HEK293 (cell line): Measurements from ENCODE around the gene CBX3.

ENCODE experiments used
- CTCF ChIA-PET: fragments of 350-600 bp; formaldehyde crosslinking; extraction: SDS; loops from one replicate; lab custom pipeline; 2021; ENCODE audit warnings: antibody characterized with exemption; lab: Yijun Ruan, JAX
- POLR2A ChIA-PET: fragments of 300-600 bp; formaldehyde crosslinking; extraction: SDS; loops from one replicate; lab custom pipeline; 2020; ENCODE audit warnings: antibody characterized with exemption, inconsistent platforms; lab: Yijun Ruan, JAX
- H3K27ac ChIP-seq: fragments of 200-500 bp; sonication (Bioruptor generic); 2 replicates; pipeline ENCODE4 v1.5.1; 2014; ENCODE audit warnings: low read depth, low read length, control low read depth, inconsistent platforms; ENCODE audit errors: extremely low read depth
- H3K36me3 ChIP-seq, 2 experiments: fragments of 200-500 bp in 1 of 2; sonication (Bioruptor generic) in 1 of 2; 1 replicate in 1 of 2; 2 replicates in 1 of 2; pipeline ENCODE4 v1.5.1; 2014 to 2017; ENCODE audit warnings: inconsistent platforms in 2 of 2, low read length in 2 of 2; ENCODE audit not compliant: control insufficient read depth in 2 of 2, insufficient read depth in 1 of 2
- H3K4me1 ChIP-seq: fragments of 200-500 bp; sonication (Bioruptor generic); 2 replicates; pipeline ENCODE4 v1.5.1; 2014; ENCODE audit warnings: mild to moderate bottlenecking, low read length, inconsistent platforms; ENCODE audit not compliant: control insufficient read depth, insufficient read depth
- H3K4me3 ChIP-seq: 2 replicates; pipeline ENCODE4 v1.5.1; 2011; ENCODE audit warnings: low read depth, mild to moderate bottlenecking, control low read depth, low read length, moderate library complexity
- H3K9me3 ChIP-seq: fragments of 200-500 bp; sonication (Bioruptor generic); 2 replicates; pipeline ENCODE4 v1.5.1; 2014; ENCODE audit warnings: low read depth, low read length, inconsistent platforms; ENCODE audit not compliant: control insufficient read depth, insufficient read depth
- HIC1 ChIP-seq: fragments of 450-650 bp; formaldehyde crosslinking; IDR thresholded peaks from 2 replicates; pipeline ENCODE4 v1.5.1; 2016; ENCODE audit warnings: missing biosample characterization, missing genetic modification characterization
- SCRT1 ChIP-seq: fragments of 450-650 bp; formaldehyde crosslinking; IDR thresholded peaks from 2 replicates; pipeline ENCODE4 v1.5.1; 2016; ENCODE audit warnings: missing biosample characterization, missing genetic modification characterization, borderline replicate concordance
- SCRT2 ChIP-seq: fragments of 450-650 bp; formaldehyde crosslinking; IDR thresholded peaks from 2 replicates; pipeline ENCODE4 v1.5.1; 2016; ENCODE audit warnings: missing biosample characterization, missing genetic modification characterization
- SP7 ChIP-seq: fragments of 450-650 bp; formaldehyde crosslinking; IDR thresholded peaks from 2 replicates; pipeline ENCODE4 v1.5.1; 2016; ENCODE audit warnings: missing biosample characterization, missing genetic modification characterization
- TRIM28 ChIP-seq: IDR thresholded peaks from 2 replicates; pipeline ENCODE4 v1.6.1; 2011; ENCODE audit warnings: low read length, control low read depth, borderline replicate concordance
- ZBTB17 ChIP-seq: fragments of 450-650 bp; formaldehyde crosslinking; IDR thresholded peaks from 2 replicates; pipeline ENCODE4 v1.5.1; 2016; ENCODE audit warnings: missing biosample characterization, missing genetic modification characterization
- ZBTB6 ChIP-seq: fragments of 450-650 bp; formaldehyde crosslinking; IDR thresholded peaks from 2 replicates; pipeline ENCODE4 v1.5.1; 2017; ENCODE audit warnings: missing biosample characterization, missing genetic modification characterization
- ZEB2 ChIP-seq: fragments of 450-650 bp; formaldehyde crosslinking; IDR thresholded peaks from 2 replicates; pipeline ENCODE4 v1.5.1; 2016; ENCODE audit warnings: missing biosample characterization, missing genetic modification characterization
- ZFP41 ChIP-seq: fragments of 450-650 bp; formaldehyde crosslinking; IDR thresholded peaks from 2 replicates; pipeline ENCODE4 v1.5.1; 2016; ENCODE audit warnings: missing biosample characterization, missing genetic modification characterization, borderline replicate concordance
- ZFP69B ChIP-seq: fragments of 450-650 bp; formaldehyde crosslinking; IDR thresholded peaks from 2 replicates; pipeline ENCODE4 v1.5.1; 2016; ENCODE audit warnings: missing biosample characterization, missing genetic modification characterization
- ZNF10 ChIP-seq: fragments of 450-650 bp; formaldehyde crosslinking; IDR thresholded peaks from 2 replicates; pipeline ENCODE4 v1.5.1; 2017; ENCODE audit warnings: missing biosample characterization, missing genetic modification characterization
- ZNF112 ChIP-seq: fragments of 450-650 bp; formaldehyde crosslinking; IDR thresholded peaks from 2 replicates; pipeline ENCODE4 v1.5.0; 2017; ENCODE audit warnings: missing biosample characterization, missing genetic modification characterization
- ZNF114 ChIP-seq: fragments of 450-650 bp; formaldehyde crosslinking; IDR thresholded peaks from 2 replicates; pipeline ENCODE4 v1.5.0; 2017; ENCODE audit warnings: missing biosample characterization, missing genetic modification characterization
- ZNF157 ChIP-seq: fragments of 450-650 bp; formaldehyde crosslinking; IDR thresholded peaks from 2 replicates; pipeline ENCODE4 v1.5.1; 2016; ENCODE audit warnings: missing biosample characterization, missing genetic modification characterization
- ZNF16 ChIP-seq: fragments of 450-650 bp; formaldehyde crosslinking; IDR thresholded peaks from 2 replicates; pipeline ENCODE4 v1.5.1; 2016; ENCODE audit warnings: low read depth, missing biosample characterization, missing genetic modification characterization
- ZNF2 ChIP-seq: fragments of 450-650 bp; formaldehyde crosslinking; IDR thresholded peaks from 2 replicates; pipeline ENCODE4 v1.5.1; 2016; ENCODE audit warnings: missing biosample characterization, missing genetic modification characterization
- ZNF23 ChIP-seq: fragments of 450-650 bp; formaldehyde crosslinking; IDR thresholded peaks from 2 replicates; pipeline ENCODE4 v1.5.1; 2016; ENCODE audit warnings: missing biosample characterization, missing genetic modification characterization, borderline replicate concordance
- ZNF239 ChIP-seq: fragments of 450-650 bp; formaldehyde crosslinking; IDR thresholded peaks from 2 replicates; pipeline ENCODE4 v1.5.1; 2016; ENCODE audit warnings: missing biosample characterization, missing genetic modification characterization
- ZNF248 ChIP-seq: fragments of 450-650 bp; formaldehyde crosslinking; IDR thresholded peaks from 2 replicates; pipeline ENCODE4 v1.5.1; 2017; ENCODE audit warnings: missing biosample characterization, missing genetic modification characterization
- ZNF302 ChIP-seq: fragments of 450-650 bp; formaldehyde crosslinking; IDR thresholded peaks from 2 replicates; pipeline ENCODE4 v1.5.1; 2016; ENCODE audit warnings: missing biosample characterization, missing genetic modification characterization, low read depth
- ZNF362 ChIP-seq: fragments of 450-650 bp; formaldehyde crosslinking; IDR thresholded peaks from 2 replicates; pipeline ENCODE4 v1.5.1; 2016; ENCODE audit warnings: missing biosample characterization, missing genetic modification characterization
- ZNF521 ChIP-seq: fragments of 450-650 bp; formaldehyde crosslinking; IDR thresholded peaks from 2 replicates; pipeline ENCODE4 v1.5.1; 2017; ENCODE audit warnings: missing biosample characterization, mild to moderate bottlenecking, missing genetic modification characterization
- ZNF530 ChIP-seq: fragments of 450-650 bp; formaldehyde crosslinking; IDR thresholded peaks from 2 replicates; pipeline ENCODE4 v1.5.1; 2016; ENCODE audit warnings: low read depth, missing biosample characterization, missing genetic modification characterization
- ZNF670 ChIP-seq: fragments of 450-650 bp; formaldehyde crosslinking; IDR thresholded peaks from 2 replicates; pipeline ENCODE4 v1.5.1; 2016; ENCODE audit warnings: missing biosample characterization, missing genetic modification characterization, low read depth
- ZNF677 ChIP-seq: fragments of 450-650 bp; IDR thresholded peaks from 2 replicates; pipeline ENCODE4 v1.5.0; 2018; ENCODE audit warnings: missing biosample characterization, mild to moderate bottlenecking, missing genetic modification characterization, moderate library complexity
- ZNF701 ChIP-seq: fragments of 450-650 bp; formaldehyde crosslinking; IDR thresholded peaks from 2 replicates; pipeline ENCODE4 v1.5.1; 2016; ENCODE audit warnings: missing biosample characterization, missing genetic modification characterization
- ZNF76 ChIP-seq: fragments of 450-650 bp; formaldehyde crosslinking; IDR thresholded peaks from 2 replicates; pipeline ENCODE4; 2016; ENCODE audit warnings: low read depth, missing biosample characterization, missing genetic modification characterization, borderline replicate concordance
- ZNF776 ChIP-seq: fragments of 450-650 bp; formaldehyde crosslinking; IDR thresholded peaks from 2 replicates; pipeline ENCODE4 v1.5.0; 2017; ENCODE audit warnings: missing biosample characterization, missing genetic modification characterization, borderline replicate concordance
- ZNF792 ChIP-seq: fragments of 450-650 bp; formaldehyde crosslinking; IDR thresholded peaks from 2 replicates; pipeline ENCODE4 v1.5.1; 2016; ENCODE audit warnings: missing biosample characterization, missing genetic modification characterization

The CBX3 gene

GRCh38 chr7:26237035-26237807 lies 35.7 kb downstream of the CBX3 start:
- Histone ChIP-seq H3K27ac (no peak overlapping the region), H3K4me1 (no peaks in the 10 kb centered on the region), H3K36me3 (no peaks in the 10 kb centered on the region), H3K4me3 (no peak overlapping the region), H3K9me3 (no peaks in the 10 kb centered on the region)
- ChIA-PET CTCF (interaction anchor here (0.7 kb wide), 2 partner anchors 141 to 224 kb away, joined by 3 to 4 read pairs; no protein-coding TSS in a partner anchor), POLR2A (no interaction called here)
- TF ChIP-seq SCRT1 (tag by site-specific recombination): peak; percentile 80
- TF ChIP-seq ZNF362: no peak
- TF ChIP-seq SCRT2: peak; percentile 87

GRCh38 chr7:26238032-26238431 lies 36.5 kb downstream of the CBX3 start:
- CTCF ChIA-PET: interaction anchor here (0.7 kb wide), 1 partner anchor 140 kb away, joined by 4 read pairs; no protein-coding TSS in a partner anchor
- no peak overlapping the region for H3K27ac ChIP-seq
- TF ChIP-seq ZNF521 (no peak), ZBTB17 (tag by site-specific recombination) (no peak), ZNF2 (tag by site-specific recombination) (no peak), ZFP41 (tag by site-specific recombination) (no peak), ZNF239 (tag by site-specific recombination) (no peak), ZEB2 (no peak), ZNF677 (tag by site-specific recombination) (no peak), ZNF76 (no peak), ZNF776 (tag by site-specific recombination) (no peak), ZFP69B (tag by site-specific recombination) (no peak), ZNF530 (tag by site-specific recombination) (no peak), ZBTB6 (tag by site-specific recombination) (no peak), ZNF248 (tag by site-specific recombination) (no peak), ZNF670 (tag by site-specific recombination) (no peak), ZNF16 (no peak)
- POLR2A ChIA-PET: no interaction called here
- H3K4me1 ChIP-seq: no peaks in the 10 kb centered on the region
- H3K9me3 ChIP-seq: no peaks in the 10 kb centered on the region
- no peaks in the 10 kb centered on the region for H3K36me3 ChIP-seq
- H3K4me3 ChIP-seq: no peak overlapping the region

GRCh38 chr7:26245150-26245549 lies 43.6 kb downstream of the CBX3 start:
- ChIA-PET POLR2A (no interaction called here), CTCF (no interaction called here)
- Histone ChIP-seq H3K27ac (no peak overlapping the region), H3K4me1 (no peaks in the 10 kb centered on the region), H3K36me3 (no peaks in the 10 kb centered on the region), H3K4me3 (no peak overlapping the region), H3K9me3 (no peaks in the 10 kb centered on the region)
- TF ChIP-seq ZNF10 (tag by site-specific recombination) (no peak), ZNF701 (tag by site-specific recombination) (no peak), ZNF302 (tag by site-specific recombination) (no peak), ZNF114 (tag by site-specific recombination) (no peak), ZNF157 (tag by site-specific recombination) (no peak), TRIM28 (no peak), ZBTB6 (tag by site-specific recombination) (no peak), SP7 (tag by site-specific recombination) (no peak), ZNF792 (tag by site-specific recombination) (no peak), HIC1 (no peak), ZNF23 (no peak), ZNF112 (tag by site-specific recombination) (no peak)
